ENCODE measurements around the gene FEZF1.

FEZF1 gene

DNA sequence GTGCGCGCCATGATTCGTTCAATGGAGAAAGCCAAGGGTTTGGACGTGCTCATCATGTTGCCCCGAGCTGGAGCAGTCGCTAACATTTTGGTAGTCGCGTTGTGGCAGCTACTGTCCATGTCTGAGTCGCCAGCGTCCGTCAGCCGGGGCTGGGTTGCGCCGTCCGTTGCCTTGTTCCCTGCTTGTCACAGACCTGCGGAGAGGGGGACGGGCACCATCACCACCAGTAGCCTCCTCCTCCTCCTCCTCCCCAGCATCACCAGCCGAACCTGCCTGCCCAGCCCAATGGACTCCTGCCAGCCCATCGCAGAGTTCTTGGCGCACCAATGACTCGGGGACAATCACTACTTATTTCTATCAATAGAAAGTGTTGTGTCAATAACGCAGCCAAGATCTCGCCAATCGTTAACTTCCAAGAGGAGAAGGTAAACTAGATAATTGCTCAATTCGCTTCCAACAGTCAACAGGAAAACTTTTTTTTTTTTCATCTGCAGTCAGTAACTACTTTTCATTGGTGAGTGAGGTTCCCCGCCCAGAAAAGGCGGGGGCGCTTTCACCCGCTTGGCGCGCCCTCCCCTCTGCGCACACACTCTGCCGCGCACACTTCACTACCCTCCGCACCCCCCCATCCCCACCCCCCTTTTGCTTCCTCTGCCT lies at the start of gene FEZF1:
Gene FEZF1, minus strand, starts transcription at position 432 of the 657 bp plus-strand sequence. Its CDS starts 313 bp downstream, at position 119.
- DNase-seq, result no peak

DNA sequence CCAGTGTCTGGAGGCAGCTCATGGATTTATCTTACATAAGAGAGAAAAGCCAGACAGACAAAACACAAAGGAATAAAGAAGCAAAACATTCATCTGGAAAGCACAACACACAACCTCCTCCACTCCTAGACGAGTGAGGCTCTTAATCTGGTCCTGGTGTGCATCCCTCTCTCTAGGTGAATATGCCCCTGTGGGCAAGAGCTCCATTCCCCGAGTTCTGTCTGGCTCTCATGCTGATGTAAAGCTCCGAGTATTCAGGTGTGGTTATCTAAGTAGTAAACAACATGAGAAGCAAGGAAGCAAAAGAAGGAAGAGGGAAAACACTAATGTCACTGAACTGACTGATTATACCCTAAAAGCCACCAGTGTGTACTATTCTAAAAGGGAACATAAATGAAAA lies 47.9 kb upstream of the FEZF1 start:
- no peak for DNase-seq

DNA sequence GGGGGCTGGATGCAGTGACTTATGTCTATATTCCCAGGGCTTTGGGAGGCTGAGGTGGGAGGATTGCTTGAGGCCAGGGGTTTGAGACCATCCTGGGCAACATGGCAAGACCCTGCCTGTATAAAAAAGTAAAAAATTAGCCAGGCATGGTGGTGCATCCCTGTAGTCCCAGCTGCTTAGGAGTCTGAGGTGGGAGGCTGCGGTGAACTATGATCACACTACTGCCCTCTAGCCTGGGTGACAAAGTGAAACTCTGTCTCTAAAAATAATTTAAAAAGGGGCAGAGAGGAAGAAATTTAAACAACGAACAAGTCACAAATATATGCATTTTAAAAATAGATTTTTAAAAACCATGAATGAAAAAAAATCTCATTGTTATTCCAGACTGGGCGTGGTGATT lies 46.2 kb upstream of the FEZF1 start:
- DNase-seq, result no peak

DNA sequence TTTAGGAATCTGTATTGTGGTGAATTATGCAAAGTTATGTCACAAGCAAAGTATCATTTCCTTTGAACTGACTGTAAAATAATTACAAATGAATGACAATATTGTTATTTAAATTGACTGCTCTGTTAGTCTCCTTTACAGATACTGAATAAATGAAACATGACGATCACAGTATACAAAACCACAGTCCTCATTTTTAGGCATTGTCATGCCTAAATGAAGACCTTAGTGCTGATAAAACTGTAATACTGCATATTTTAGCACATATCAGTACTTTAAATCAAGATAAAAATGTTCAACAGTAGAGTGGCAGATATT lies 39.7 kb upstream of the FEZF1 start:
- no peak for DNase-seq

DNA sequence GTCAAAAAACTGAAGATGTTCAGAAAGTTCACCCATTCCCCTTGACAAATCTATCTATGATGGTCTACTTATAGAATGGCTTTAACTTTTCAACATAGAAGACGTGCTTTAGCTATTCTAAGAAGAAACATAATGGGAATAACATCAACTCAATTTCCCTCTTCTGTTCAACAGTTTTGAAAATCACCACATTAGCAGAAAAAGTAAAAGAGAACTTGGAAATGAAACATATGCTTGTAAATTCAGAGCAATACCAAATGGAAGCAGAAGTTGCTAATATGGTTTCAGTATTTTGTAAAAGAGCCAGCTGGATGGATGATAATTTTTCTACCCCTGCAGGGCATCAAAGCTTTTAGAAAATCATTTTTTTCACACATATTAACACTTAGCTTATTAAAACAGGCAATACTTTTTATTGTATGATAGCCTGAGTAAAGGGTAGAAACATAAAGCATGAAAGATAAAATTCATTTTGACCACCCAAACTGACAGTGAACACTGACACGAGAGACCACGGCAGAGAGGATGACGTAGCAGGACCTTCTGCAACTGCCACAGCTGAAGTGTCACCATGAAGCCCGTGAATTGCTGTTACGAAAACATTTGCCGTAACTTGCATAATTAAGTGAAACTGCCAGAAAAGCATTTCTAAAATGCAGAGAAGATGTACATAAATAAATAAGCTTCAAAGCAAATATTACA lies 39.2 kb upstream of the FEZF1 start:
- no peak for DNase-seq

DNA sequence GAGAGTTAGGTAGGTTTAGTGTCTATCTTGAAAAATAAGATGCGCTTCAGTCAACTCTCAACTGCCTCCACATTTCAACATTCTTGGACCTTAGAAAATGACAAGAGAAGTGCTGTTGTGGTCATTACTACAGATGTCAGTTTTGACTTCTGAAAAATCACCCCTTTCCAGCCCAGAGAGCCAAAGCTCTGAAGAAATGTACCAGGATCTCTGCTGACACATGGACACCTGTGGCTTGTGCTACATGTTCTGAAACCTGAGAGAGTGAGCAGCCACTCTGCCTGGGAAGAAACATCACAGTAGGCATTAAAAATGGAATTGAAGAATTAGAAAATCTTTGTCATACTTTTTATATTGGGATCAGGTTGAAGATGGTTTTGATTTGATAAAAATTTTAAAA lies 35.9 kb upstream of the FEZF1 start:
- DNase-seq, result no peak

DNA sequence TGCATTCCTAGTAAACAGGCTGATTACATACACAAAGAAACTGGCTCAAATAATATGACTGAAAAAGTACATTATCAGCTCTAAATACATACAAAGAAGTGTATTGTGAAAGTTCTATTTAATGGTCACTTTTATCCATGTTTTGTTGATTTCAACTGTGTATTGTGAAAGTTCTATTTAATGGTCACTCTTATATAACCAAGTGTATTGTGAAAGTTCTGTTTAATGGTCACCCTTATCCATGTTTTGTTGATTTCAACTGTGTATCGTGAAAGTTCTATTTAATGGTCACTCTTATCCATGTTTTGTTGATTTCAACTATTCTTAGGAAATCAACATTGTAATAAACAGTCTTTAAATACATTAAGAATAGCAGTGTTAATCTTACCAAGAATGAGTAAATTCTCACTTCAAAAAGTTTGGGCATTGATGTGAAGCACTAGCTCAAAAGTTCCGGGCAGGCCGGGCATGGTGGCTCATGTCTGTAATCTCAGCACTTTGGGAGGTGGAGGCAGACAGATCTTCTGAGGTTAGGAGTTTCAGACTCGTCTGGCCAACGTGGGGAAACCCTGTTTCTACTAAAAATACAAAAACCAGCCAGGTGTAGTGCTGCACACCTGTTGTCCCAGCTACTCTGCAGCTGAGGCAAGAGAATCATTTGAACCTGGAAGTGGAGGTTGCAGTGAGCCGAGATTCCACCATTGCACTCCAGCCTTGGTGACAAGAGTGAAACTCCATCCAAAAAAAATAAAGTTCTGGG lies 34.8 kb upstream of the FEZF1 start:
- no peak for DNase-seq

DNA sequence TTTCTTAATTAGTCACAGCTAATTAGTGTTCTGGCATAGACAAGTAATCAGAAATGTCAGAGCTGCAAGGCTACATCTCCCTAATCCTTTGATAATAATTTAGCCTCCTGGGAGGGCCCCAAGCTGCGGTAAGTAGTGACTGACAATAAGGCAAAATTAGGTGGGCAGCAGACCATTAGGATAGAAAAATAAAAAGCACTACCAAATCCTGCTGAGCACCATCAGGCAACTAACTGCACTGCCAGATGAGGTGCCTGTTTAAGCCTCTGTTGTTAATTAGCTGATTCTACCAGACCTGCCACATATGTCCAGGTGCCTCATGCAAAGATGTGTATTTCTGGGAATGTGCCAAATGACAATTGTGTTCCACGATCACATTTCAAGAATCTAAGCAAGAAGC lies 32.5 kb upstream of the FEZF1 start:
- DNase-seq, result no peak

DNA sequence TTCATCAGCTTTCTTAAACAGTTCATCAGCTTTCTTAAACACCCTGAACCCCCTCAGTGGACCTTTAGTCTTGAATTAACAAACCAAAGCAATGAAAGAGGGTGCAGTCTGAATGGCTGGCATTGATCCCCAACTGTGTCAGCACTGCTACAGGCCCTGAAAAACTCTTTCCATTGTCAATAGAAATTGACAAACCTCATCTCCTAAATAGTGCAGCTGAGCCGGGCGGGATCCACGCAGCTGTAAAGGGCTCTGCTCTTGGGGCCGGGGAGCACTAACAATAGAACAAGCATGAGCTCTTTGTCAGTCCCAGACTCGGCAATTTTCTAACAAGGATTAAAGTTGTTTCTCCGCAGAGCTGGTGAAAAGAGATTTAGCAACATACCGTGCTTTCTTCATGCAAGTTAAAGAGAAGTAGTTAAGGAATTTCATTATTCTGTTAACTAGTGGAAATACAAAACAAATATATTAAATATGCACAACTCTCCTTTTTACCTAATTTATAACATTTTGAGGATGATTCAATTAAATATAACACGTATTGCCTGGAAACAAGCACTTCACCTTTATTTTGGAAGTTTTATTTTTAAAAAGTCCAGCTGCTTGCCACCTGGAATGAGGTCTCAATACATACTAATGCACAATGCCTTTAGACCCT lies 24.7 kb upstream of the FEZF1 start:
- no peak for DNase-seq

DNA sequence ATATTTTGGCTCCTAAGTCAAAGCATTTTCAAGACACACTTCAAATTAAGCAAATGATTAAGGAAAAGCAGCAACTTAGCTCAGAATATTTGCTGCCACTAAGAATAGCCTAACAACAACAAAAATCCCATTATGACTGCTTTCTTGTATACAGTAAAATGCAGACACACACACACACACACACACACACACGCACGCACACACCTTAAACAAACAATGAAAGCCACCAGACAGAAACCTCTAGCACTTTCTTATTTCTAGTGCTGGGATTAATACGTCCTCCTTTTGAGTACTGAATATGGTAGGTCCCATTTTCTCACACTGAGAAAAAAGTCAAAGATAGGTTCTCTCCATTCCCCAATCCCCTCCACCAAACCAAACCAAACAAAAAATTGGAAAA lies 23.4 kb upstream of the FEZF1 start:
- no peak for DNase-seq

DNA sequence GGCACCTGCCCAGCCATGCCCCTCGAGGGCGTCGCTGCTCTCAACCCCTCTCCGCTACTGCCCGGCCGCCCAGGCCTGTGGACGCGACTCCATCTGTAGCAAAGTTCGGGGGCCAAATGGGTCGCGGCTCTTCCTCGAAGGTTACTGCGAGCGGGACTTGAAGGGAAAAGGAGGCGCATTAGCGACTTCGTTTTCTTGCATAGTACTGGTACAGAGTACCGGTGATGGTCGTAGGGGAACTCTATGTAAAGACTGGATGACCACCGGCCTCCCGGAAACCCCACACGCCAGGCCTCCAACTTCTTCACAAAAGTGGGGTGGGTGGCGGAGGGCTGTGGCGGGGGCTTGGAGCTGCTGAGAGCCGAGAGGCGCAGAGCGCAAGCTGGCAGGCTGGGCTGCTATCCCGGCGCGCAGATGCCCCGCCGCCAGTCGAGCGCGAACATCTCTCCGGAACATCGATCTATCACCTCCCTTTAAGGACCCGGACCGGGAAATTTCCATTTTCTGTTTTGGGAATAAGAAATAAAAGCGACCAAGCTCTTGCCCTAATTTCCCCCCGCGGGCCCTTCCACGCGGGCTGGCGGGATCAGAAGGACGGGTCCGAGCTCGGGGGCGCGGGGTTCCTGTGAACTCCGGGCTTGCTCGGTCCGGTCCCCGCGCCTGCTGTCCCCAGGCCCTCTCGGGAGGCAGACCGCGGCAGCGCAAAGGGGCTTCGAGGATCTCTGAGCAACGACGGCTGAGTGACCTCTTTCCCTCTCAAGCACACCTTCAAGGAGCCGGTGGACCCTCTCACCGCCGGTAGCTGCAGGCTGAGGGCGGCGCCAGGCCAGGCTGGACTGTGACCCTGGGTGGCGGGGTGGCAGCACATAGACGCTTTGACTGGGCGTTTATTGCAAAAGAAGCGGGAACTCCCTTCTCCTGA lies 12.2 kb upstream of the FEZF1 start:
- DNase-seq, result no peak

DNA sequence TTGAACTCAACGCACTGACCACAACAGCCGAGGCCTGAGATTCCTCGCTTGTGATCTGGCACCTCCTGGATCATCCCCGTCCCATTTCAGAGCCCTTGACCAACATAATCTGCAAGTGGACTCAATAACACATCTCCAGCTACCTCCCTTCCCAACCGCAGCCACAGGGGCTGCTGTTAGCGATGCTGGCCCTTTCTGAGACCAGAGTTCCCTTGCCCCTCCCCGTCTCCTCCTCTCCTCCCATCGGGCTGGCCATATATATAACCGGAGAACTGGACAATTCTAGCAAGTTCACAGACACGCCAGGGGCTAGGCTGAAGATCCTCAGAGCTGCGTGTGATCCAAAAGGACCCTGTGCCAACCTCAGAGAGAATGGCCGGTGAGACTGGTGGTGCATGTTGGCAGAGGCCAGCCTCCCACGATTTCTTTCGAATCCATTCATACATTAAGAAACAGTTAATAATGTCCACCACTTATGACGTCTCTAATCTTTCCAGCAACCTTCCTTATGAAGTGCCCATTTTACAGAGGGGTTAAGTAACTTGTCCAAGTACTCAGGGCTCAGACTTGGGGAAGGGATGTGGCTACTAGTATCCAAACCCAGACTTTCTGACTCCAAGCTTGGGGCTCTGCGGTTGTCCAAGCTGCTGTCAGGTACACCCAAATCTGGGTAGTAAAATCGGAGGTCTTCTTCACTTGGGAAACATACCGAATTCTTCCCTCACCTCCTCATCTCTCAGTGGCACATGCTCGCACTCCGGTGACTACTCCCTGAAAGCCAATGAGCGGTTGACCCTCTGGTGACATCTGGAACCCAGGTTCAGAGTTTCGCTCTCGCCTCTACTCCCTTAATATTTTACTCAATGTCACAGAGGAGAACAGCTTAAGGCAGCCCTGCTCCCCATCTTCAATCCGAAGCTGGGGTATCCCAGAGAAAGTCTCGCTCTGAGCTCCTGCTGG lies 11.2 kb upstream of the FEZF1 start:
- DNase-seq, result no peak

DNA sequence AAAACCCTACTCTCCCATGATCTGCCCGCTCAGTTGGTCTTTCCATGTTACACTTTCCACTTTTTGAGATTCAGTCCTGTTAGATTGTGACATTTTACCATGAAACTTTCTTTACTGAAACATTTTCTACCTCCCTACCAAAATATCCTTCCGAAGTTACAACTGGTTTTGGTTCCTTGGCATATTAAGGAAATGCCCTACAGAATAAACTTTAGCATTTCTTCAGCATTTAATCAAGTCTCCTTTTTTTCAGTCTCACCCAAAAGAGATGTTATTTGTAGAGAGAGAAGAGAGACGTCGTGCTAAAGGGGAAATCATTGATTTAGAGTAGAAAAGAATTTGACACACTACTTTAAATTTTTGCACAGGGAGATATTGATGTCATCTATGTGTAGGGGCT lies 9.7 kb upstream of the FEZF1 start:
- no peak for DNase-seq

DNA sequence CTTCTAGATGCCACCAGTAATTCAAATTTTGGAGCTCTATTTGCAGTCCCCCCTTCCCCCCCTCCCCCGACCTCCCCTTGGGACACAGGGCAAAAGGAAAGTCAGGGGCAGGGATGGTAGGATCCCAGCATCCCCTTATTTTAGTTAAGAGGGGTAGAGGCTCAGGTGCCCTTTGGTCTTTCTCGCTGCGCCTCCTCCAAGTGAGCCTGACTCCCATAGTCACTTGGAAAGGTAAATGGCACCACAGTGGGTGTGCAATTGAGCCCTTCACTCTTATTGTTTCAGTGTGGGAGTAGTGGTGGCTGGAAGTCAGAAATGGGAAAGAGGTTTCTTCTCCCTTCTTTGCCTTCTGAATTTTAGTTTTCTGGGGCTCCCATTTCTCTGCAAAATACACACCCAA lies 8.2 kb upstream of the FEZF1 start:
- DNase-seq, result no peak

DNA sequence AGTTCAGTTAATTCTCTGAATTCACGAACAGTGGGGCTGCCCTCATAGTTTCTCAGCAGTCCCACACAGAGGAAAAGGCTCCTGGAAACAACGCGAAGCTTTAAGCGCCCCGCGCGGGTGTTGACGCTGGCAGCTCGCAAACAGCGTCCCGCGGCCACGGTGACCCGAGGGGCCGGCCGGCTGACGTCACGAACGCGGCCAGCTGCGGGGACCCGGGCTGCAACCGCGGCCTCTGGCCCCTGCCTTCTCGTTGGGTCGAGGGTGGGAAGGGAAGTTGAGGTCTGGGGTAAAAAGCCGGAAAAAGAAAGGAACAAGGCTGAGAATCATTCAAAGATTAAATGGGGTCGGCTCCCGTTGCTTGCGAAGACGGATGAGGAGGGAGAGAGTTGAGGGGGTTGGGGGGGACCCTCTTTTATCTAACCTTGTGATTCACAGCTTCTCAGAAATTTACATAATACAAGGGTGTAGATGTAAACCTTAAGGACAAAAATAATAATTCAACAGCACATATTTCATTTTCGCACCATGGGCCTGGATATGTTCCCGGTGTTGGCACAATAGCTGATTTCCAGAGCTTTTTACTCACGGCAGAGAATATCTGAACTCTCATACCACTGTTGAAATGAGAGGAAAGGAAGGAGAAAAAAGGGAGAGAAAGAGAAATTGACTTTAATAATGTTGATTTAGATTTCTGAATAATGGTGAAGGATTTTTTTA lies 7.3 kb upstream of the FEZF1 start:
- DNase-seq, result no peak

DNA sequence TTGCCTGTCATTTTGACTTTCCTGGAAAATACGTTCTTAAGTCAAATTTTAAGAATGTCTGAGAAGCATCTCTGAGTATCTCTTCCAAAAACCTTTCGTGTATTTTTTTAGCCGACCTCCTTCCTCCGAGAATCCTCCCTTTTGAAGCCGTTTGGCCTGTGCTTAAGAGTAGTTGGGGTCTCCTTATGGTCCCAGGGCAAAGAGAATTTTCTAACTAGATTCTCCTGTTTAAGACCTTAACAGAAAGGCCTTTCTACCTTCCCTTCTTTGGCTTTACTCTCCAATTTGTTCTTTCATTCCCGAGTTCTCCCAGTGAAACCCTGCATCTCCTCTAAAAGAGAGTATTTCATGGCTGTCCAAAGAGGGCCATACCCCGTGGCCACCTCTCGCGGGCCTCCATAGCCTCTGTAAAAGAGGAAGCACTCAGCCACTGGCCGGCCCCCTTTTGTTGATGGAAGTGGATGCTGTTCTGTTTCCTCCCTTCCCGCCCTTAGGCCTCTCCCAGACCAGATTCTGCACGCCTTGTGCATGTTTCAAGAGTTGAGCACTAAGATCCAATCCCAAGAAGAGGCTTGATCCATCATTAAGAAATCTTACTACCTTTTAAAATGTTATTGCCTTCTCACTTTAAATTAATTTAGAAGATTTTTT lies 6.6 kb upstream of the FEZF1 start:
- DNase-seq, result no peak

DNA sequence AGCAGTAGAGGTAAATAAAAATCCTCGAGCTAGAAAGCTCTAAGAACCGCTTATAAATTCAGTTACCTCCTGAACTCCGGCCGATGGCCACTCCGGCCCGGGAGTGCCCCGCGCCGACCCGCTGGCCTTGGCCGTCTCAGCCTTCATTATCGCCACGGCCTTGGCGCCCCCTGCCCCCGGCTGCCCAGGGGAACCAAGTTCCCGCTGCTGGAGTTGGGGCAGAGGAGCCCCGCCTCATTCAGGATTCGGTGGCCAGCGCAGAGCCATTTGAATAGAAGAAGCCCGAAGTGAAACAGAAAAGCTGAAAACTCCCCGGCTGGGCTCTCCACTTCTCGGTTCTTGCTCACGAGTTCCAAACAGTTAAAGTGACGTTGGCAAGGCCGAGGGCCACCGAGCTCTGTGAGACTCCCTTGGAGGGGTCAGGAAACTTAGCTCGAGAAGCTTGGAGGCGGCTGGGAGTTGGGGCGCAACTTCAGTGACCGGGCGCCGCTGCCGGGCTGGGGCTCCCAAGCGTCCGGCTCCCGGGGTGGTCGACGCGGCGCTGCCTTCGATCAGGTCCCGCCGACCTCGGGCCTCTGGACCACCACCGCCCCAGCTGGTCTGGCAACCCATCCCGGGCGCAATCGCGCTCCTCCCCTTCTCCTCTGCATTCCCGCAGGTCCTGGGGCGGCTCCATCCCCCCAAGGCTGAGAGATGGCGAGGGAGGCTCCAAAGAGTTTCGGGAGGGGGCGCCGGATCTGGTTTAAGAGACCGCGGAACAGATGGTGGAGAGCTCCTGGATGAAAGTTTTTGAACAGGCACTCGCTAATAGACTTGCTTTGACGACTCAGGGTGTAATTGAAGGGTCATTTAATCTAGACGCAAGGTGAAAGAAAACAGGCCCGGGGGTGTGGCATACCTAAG lies 5.8 kb upstream of the FEZF1 start:
- no peak for DNase-seq

DNA sequence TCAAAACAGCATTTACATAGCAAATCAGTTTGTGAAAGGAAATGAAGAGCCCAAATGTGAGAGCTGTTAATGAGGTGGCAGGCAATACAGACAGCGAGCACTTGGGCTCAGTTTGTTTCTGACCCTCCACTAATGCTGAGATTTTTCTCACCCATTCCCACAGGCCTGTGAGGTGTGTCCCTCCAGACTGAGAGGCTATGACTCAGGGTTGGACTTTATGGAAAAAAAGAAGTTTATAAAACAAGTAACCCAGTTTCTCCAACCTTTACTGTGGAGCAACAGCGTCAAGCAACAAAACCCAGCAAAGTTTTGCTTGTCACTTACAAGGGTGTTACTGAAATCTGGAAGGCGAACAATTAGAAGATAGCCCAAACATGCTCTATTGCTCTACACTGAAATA lies 4.9 kb upstream of the FEZF1 start:
- DNase-seq, result no peak

DNA sequence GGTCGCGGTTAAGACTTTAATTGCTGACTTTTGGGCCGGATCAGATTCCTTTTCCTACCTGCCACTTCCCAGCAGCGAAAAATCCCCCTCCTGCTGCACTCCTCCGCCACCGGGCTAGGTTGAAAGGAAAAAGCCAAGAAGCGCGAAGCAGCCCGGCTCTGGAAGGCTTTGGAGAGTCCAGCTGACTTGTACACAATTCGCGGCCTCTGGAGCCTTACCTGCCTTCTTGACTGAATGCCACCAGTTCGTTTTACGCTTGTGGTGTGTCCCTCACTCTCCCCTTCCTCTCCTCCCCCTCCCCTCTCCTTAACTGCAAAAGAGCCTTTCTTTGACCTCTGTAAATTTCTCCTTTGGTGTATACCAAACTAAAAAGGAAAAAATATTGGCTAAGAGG lies 2.7 kb upstream of the FEZF1 start:
- DNase-seq, result no peak
